Left forelimb (tissue), 1 donor: Measurements from ENCODE around the gene GPX4.

Source experiments
- DNase-seq: peaks from one replicate; pipeline ENCODE4 v3.0.0-alpha.2; 2018; ENCODE audit warnings: low spot score

The GPX4 gene, protein sequence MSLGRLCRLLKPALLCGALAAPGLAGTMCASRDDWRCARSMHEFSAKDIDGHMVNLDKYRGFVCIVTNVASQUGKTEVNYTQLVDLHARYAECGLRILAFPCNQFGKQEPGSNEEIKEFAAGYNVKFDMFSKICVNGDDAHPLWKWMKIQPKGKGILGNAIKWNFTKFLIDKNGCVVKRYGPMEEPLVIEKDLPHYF

GRCh38 chr19:1103708-1104310 lies at the start of gene GPX4:
GPX4 (plus strand) TSS chr19:1103994; CDS start chr19:1104044, 50 bp downstream.
- peak; percentile 99 for DNase-seq

DNA sequence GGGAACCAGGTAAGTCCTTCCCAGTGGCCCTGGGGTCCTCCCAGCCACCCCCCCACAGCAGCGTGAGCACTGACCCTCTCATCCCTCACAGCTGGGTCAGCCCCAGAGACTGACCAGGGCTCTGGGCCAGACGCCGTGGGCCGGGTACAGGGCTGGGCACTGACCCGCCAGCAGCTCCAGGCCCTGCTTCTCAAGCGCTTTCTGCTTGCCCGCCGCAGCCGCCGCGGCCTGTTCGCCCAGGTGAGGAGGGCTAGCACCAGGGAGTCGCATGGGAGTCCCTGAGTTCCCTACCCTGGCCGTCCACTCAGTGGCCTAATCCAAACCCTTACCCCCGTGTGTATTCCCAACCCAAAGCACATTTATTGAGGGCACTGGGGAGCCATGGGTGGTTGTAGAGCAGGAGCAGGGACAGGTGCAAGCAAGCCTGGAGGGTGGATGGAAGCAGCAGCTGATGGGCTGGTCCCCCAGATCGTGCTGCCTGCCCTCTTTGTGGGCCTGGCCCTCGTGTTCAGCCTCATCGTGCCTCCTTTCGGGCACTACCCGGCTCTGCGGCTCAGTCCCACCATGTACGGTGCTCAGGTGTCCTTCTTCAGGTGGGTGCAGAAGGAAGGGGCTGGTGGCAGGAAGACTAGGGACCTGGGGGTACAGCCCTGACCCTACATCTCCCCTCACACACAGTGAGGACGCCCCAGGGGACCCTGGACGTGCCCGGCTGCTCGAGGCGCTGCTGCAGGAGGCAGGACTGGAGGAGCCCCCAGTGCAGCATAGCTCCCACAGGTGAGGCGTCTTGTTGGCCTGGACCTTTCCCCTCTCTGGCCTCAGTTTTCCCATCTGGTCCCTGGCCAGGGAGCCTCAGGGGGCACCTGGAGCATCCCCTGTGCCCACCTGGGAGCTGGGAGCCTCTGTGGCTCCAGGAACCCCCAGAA lies 49.4 kb upstream of the GPX4 start:
- no peak for DNase-seq

- DNase-seq = no peak
These were observed 48.8 kb upstream of the GPX4 start for GRCh38 chr19:1055028-1055425.

- no peak for DNase-seq
These were observed 47.7 kb upstream of the GPX4 start for GRCh38 chr19:1055886-1056620.

DNA sequence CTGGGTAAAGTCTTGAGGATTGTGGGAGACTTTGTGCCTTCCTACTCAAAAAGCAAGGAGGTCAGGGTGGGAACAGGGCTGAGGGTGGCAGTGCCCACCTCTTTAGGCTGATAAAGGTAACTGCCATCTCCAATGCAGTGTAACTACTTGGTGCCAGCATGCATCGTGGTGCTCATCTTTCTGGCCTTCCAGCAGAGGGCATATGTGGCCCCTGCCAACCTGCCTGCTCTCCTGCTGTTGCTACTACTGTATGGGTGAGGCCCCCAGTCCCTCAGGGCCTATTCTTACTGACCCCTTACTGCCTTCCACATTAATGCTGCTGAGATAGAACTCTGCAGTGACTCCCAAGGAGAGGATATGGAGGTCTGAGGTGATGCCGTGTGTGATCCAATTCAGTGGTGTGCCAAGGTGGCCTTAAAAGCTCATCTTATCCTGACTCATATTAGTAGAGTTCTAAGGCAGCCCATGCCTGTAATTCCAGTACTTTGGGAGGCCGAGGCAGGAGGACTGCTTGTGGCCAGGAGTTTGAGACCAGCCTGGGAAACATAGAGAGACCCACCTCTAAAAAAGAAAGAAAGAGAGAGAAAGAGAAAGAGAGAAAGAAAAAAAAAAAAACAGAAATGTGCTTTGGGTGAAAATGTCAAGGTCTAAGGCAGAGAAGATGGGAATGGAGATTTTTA lies 46.5 kb upstream of the GPX4 start:
- no peak for DNase-seq

GRCh38 chr19:1058112-1058511 lies 45.7 kb upstream of the GPX4 start:
- DNase-seq = no peak

DNA sequence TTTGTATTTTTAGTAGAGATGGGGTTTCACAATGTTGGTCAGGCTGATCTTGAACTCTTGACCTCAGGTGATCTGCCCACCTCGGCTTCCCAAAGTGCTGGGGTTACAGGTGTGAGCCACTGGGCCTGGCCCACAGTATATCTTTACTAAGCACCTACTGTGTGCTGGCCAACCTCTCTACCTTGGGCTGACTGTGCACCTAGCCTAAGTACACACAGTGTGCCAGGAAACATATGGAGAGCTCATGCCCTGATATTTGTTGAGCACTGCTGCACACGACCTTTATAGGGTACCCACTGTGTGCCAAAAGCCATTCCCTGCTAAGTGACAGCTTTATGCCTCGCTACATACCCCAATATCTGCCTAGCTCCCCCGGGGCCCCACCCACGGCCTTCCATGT lies 43.1 kb upstream of the GPX4 start:
- no peak for DNase-seq

DNA sequence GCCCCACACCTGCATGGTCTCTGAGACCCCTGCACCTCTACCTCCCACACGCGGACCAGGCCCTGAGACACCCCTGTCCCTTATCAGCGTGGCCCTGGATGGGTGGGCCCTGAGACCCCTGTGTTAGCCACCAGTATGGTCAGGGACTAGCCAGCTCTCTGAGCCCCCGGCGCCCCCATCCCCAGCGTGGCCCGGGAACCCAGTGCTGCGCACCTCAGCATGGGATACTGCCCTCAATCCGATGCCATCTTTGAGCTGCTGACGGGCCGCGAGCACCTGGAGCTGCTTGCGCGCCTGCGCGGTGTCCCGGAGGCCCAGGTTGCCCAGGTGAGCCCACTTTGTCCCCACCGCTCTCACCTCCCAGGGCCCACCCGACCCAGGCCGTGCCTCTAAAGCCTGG lies 41.8 kb upstream of the GPX4 start:
- DNase-seq = no peak

DNA sequence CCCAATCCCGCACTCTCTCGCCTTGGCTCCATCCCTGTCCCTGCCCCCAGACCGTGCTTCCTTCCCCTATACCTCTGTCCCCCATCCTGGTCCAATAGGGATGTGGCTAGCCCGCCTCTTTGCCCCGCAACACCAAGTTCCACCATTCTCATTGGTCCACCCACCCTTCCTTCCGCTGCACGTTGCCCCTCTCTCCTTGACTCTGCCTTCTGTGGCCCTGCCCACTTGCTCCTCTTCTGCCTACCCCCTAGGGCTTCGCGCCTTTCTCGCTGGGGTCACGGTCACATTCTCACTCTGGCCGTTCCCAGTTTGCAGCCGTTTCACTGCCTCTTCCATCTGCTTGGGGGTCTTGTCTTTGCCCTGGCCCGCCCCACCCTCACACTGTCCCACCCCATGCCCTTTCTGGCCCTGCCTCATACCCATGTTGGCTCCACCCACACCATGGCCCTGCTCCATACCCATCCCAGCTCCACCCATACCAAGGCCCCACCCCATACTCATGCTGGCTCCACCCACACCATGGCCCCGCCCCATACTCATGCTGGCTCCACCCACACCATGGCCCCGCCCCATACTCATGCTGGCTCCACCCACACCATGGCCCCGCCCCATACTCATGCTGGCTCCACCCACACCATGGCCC lies 41.3 kb upstream of the GPX4 start:
- no peak for DNase-seq

DNA sequence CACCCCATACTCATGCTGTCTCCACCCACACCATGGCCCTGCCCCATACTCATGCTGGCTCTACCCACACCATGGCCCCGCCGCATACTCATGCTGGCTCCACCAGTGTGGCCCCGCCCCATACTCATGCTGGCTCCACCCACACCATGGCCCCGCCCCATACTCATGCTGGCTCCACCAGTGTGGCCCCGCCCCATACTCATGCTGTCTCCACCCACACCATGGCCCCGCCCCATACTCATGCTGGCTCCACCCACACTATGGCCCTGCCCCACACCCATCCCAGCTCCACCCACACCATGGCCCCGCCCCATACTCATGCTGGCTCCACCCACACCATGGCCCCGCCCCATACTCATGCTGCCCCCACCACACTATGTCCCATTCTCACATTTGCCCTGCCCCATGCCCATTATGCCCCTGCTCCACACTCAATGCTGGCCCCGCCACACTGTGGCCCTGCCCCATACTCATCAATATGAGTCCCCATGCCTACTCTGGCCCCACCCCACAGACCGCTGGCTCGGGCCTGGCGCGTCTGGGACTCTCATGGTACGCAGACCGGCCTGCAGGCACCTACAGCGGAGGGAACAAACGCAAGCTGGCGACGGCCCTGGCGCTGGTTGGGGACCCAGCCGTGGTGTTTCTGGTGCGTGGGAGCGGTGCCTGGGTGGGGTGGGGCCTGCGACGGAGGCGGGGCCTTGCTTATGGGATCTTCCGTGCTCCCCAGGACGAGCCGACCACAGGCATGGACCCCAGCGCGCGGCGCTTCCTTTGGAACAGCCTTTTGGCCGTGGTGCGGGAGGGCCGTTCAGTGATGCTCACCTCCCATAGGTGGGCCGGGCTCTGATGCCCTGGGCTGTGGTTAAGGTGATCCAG lies 40.5 kb upstream of the GPX4 start:
- no peak for DNase-seq

GRCh38 chr19:1063909-1064660 lies 39.7 kb upstream of the GPX4 start:
- no peak for DNase-seq

GRCh38 chr19:1064661-1065605 lies 38.9 kb upstream of the GPX4 start:
- no peak for DNase-seq

DNA sequence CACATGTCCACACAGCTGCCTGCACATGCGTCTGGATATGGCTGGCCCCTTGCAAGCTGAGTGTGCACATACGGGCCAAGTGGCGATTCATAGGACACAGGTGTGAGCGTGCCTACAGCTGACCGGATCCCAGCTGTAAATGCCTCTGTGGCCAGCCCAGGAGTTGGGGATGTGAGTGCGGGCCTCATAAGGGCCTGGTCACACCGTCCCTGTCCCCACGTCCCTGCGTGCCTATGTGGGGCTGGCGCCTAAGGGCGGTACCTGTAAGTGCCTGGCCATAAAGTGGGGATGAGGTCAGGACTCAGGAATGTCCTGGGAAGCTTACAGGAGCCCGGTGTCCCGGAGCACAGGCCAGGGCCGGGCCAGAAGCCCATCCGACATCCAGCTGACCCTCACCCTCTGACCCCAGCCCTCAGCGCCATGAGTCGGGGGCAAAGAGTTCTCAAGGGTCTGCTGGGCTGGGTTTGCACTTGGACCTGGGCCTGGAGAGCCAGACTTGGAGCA lies 38.1 kb upstream of the GPX4 start:
- DNase-seq = no peak

DNA sequence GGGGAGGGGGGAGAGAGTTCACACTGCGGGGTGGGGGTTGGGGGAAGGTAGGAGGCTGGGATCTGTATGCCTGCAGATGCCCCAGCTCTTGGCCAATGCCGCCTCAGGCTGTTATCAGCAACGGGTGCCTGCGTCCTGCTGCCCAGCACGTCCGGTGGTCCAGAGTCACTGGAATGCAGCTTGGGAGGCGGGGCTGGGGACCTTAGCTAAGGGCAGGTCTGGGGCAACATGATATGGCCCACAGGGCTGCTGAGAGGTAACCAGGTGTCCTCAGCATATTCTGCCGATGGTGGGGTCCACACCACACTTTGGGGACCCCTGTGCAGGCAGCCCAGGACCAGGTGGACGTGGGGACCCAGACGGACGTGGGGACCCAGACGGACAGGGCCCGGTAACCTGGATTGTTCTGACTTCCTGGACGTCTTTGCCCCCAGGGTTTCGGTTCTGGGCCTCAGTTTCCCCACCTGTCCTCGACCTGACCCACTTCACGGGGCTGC lies 37.5 kb upstream of the GPX4 start:
- no peak for DNase-seq

DNA sequence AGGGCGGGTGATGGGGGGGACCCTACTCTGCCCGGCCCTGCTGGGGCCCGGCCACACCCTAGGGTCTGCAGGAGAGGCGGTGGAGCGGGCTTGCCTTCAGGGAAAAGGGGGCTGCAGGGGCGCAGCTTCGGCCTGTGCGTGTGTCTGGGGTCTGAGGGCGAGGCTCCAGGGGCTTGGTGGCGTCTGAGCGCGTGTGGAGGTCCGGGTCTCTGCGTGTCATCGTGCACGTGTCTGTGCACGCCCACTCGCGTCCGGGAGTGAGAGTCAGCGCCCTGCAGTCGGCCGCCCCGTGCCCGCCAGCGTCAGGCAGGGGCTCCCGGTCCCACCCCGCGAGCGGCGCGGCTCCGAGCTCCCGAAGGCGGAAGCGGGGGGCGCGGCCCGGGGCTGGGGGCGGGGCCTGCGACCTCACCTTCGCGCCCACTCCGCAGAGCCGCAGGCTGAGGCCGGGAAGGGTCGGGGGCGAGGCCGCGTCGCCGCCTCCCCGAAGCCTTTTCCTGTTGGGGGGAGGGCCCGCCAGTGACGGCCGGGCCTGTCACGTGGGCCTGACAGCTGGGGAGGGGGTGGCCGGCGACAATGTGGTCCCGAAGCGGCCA lies 37.0 kb upstream of the GPX4 start, which contains the start of gene ARHGAP45:
Gene ARHGAP45 (plus strand): TSS at position 420 of the 593 bp plus-strand sequence. CDS start 239 bp downstream, outside the sequence.
- DNase-seq = no peak

DNA sequence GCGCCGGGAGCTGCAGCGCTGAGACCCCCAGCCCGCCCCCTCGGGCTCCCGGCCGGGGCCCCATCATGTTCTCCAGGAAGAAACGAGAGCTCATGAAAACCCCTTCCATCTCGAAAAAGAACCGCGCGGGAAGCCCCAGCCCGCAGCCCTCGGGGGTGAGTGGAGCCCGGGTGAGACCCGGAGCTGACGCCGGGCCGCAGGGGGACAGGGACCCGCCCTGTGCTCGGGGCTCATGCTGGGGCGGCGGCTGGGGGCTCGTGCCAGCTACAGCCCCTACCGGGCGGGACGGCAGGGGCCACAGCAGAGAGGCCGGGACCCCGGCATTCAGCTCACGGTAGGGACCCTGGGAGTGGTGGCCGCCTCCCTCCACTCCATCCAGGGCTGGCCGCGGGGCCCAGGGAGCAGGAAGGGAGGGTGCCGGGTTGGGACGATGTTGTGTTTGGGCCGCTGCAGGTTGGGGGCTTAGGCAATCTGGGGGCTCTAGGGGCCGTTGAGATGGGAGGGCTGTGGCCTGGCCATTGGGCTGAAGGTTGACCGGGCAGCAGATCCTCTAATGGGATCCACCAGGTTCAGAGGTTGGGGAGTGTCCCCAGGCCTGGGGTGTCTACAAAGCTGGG lies 36.3 kb upstream of the GPX4 start:
- DNase-seq = no peak
